Neural cell (in vitro differentiated cells): ENCODE measurements around the gene KLHL4.

Experiments
- MXI1 ChIP-seq: fragments of 450-650 bp; conservative IDR thresholded peaks from 2 replicates; pipeline ENCODE4 v1.6.1; 2014; ENCODE audit warnings: antibody characterized with exemption, mild to moderate bottlenecking; ENCODE audit not compliant: poor library complexity, severe bottlenecking
- TF ChIP-seq, protein P1 (sequence below): fragments of 450-650 bp; IDR thresholded peaks from 2 replicates; pipeline ENCODE4 v1.5.1; 2014; ENCODE audit warnings: antibody characterized with exemption, mild to moderate bottlenecking, moderate library complexity; ENCODE audit not compliant: poor library complexity, severe bottlenecking
- TF ChIP-seq, protein P2 (sequence below): IDR thresholded peaks from 2 replicates; pipeline ENCODE4 v1.6.1; 2012; ENCODE audit warnings: borderline replicate concordance

- TF ChIP-seq, protein P1, sequence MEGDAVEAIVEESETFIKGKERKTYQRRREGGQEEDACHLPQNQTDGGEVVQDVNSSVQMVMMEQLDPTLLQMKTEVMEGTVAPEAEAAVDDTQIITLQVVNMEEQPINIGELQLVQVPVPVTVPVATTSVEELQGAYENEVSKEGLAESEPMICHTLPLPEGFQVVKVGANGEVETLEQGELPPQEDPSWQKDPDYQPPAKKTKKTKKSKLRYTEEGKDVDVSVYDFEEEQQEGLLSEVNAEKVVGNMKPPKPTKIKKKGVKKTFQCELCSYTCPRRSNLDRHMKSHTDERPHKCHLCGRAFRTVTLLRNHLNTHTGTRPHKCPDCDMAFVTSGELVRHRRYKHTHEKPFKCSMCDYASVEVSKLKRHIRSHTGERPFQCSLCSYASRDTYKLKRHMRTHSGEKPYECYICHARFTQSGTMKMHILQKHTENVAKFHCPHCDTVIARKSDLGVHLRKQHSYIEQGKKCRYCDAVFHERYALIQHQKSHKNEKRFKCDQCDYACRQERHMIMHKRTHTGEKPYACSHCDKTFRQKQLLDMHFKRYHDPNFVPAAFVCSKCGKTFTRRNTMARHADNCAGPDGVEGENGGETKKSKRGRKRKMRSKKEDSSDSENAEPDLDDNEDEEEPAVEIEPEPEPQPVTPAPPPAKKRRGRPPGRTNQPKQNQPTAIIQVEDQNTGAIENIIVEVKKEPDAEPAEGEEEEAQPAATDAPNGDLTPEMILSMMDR, result no peak
- no peak for TF ChIP-seq MXI1
- TF ChIP-seq, protein P2, sequence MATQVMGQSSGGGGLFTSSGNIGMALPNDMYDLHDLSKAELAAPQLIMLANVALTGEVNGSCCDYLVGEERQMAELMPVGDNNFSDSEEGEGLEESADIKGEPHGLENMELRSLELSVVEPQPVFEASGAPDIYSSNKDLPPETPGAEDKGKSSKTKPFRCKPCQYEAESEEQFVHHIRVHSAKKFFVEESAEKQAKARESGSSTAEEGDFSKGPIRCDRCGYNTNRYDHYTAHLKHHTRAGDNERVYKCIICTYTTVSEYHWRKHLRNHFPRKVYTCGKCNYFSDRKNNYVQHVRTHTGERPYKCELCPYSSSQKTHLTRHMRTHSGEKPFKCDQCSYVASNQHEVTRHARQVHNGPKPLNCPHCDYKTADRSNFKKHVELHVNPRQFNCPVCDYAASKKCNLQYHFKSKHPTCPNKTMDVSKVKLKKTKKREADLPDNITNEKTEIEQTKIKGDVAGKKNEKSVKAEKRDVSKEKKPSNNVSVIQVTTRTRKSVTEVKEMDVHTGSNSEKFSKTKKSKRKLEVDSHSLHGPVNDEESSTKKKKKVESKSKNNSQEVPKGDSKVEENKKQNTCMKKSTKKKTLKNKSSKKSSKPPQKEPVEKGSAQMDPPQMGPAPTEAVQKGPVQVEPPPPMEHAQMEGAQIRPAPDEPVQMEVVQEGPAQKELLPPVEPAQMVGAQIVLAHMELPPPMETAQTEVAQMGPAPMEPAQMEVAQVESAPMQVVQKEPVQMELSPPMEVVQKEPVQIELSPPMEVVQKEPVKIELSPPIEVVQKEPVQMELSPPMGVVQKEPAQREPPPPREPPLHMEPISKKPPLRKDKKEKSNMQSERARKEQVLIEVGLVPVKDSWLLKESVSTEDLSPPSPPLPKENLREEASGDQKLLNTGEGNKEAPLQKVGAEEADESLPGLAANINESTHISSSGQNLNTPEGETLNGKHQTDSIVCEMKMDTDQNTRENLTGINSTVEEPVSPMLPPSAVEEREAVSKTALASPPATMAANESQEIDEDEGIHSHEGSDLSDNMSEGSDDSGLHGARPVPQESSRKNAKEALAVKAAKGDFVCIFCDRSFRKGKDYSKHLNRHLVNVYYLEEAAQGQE, result no peak
Observed at GRCh38 chrX:87693204-87693603, 175.6 kb downstream of the KLHL4 start.
